NAMALWA (cell line): Measurements from ENCODE around the gene PLEKHG1.
A peak's percentile ranks its signal among the peaks of the same experiment; 100 is the strongest.

ENCODE experiments used
- DNase-seq: peaks from one replicate; pipeline ENCODE4 v3.0.0-alpha.2; 2015; ENCODE audit warnings: low spot score

PLEKHG1 gene

DNA sequence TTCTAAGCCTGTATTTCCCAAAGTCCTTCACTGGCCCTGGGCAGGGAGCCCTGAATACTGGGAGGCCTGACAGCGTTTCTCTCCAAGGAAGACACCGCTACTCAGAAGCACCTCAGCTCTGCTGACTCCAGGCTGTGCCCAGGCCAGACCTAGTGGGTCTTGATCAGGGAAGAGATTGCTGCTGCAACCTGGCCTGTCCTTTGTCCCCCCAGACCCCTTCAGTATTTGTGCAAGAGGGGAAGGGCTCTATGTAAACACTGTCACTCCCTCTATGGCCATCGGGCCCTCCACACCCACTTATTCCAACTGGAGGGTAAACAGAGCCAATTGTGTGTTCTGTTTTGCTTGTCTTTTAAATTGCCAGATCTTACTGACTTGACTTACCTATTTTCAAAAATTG is 20.6 kb downstream of the PLEKHG1 start:
- no peak for DNase-seq

DNA sequence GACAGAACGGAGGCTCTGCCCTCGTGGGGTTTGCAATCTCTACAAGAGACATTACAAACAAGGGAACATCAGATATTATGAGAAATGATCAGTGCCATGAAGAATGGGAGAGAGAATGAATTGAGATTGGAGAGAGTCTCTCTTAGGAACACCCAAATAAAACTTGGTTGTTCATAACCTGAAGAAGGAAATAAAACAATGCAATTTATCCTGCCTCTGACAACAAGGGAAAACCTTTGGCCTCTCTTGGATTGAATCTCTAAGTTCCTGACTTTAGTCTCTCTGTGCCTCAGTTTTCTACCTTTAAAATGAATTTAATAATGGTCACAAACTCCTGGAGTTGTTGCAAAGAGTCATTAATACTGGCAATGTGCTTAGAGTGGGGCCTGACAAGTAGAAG is 21.1 kb downstream of the PLEKHG1 start:
- DNase-seq, result no peak

DNA sequence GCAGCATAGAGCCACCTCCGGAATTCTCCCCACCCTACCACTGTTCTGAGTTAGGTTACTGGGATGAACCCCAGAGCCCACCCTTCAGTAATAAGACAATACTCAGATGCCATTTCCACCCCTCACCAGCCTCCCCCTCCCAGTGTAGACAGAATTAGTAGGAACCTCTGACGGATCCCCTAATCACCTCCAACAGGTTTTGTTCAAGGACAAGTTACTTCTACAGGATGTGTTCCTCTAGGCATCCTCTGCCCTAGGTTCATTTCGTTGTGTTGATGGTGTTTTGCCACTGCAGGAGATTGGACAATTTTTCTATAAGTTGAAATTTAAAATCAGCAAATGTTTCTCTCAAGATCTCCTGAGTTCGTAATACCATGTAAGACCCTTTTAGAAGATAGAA is 22.8 kb downstream of the PLEKHG1 start:
- no peak for DNase-seq

DNA sequence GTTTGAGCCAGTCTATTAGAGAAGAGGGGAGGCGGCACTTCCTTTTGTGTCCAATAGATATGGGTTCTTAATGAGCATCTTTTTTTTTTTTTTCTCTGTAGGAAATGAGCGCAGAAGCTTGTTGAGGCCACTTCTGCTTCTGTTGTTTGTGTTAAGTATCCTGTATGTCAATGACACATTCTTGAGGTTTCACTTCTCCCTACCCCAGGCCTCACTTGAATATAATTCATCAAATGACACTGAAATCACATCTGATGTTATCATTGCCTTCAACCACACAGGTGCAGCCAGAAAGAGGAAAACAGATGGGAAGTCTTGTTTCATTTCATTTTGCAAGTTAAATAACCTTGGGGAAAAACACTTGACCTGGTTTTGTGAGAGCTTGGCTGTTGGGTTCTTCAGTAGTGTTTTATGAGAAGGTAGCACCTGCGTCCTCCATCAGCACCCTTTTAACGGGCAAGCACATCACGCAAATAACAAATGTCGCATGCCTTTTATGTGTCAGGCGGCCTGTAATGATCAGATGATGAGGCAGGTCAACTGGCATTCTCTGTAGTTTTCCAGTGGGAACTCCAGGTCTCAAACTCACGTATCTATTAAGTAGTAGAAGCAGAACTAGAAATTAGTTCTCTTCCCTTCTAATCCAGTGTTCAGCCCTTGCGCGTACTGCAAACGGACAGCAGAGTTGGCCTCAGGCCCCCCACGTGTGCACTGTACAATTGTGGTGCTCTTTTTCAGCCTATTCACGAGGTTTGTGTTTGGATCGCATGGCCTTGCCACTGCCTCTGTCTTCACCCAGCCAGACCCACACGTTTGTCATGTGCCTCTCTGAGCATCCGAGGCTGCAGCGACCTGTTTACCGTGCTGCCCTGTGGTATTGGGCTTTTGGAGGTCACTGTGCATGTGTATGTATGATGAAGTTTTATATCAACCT is 23.5 kb downstream of the PLEKHG1 start:
- DNase-seq, result peak; percentile 99

DNA sequence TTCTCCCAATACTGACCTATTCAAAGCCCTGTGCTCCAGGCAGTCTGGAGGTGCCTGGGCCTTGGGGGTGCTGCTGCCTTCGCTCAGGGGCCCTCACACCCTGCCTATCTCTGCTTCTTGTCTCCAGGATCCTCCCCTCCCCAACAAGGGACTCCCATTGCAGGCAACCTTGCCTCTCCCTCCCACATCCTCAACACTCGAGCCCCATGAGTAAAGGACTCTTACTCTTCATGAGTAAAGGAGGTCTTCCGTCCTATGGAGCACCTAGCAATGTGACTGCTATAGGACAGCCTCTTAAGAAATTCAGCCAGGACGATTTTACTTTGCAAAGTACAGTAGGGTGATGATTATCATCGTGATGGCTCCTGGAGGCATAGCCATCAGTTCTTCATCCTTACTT is 24.5 kb downstream of the PLEKHG1 start:
- peak; percentile 56 for DNase-seq

DNA sequence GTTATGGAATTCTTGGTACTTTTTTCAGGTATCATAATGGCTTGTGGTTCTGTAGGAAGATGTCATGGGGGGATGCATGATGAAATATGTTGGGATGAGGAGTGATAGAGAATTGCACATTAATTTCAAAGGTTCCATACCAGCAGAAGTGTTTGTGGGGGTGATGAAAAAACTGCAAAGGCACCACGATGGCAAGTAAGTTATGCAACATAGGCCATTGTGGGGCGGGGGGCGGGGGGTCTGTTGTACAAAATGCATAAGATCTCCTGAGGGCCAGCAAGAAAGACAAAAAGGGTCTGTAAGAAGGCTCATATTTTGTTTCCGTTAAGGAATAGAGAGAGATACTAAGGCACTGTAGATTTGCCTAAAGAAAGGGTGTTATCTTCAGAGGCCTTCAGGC is 26.2 kb downstream of the PLEKHG1 start:
- no peak for DNase-seq

DNA sequence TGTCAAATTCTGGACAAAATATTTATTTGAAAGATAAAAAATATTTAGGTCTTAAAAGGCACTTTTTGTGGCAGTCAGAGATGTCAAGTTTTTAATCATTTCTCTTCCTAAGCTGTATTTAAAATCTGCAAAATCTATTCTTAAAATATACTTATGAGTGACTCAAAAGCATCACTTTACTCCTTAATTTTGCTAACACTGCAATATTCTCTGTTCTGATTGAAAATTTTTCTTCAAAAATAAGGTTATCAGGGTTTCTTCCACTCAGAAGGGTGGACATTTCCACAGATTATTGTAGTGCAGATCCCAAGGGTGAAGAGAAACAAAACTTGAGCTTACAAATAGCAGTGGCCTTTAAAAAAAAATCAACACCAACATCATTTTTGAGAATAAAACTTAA is 27.5 kb downstream of the PLEKHG1 start:
- DNase-seq, result no peak

DNA sequence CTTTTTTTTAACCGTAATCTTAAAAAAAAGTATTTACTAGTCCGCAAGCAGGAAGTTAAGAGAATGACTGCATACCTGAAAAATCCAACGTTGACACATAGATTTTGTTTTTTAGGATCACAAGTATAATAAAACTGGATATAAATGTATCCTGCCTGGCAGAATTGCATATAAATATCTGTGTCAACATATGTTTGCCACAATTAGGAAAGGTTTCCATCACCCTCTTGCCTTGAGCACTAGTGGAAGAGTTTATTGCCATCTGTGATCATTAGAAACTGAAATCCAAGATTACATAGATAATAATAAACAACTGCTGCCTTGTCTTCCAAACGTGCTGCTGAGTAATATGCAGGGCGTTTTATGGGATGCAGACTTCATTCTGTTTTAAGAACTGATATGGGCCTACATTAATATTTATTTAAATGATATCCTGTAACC is 27.9 kb downstream of the PLEKHG1 start:
- no peak for DNase-seq

DNA sequence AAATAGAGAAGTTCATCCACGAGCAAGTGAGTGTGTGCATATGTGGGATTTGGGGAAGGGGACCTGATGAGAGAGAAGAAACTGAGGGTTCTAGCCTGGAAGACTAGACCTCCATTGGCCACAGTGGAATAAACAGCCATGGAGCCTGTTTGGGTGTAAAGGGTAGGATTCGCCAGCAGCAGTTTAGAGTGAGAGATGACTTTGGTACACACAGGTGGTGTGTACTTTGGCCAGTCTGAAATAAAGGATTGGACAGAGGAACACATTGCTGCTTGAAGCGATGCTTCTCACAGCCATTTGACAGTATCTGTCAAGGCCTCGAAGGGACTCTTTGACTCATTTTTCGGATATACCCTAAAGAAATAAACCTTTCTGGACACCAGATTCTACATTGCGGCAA is 29.2 kb downstream of the PLEKHG1 start:
- DNase-seq, result no peak

DNA sequence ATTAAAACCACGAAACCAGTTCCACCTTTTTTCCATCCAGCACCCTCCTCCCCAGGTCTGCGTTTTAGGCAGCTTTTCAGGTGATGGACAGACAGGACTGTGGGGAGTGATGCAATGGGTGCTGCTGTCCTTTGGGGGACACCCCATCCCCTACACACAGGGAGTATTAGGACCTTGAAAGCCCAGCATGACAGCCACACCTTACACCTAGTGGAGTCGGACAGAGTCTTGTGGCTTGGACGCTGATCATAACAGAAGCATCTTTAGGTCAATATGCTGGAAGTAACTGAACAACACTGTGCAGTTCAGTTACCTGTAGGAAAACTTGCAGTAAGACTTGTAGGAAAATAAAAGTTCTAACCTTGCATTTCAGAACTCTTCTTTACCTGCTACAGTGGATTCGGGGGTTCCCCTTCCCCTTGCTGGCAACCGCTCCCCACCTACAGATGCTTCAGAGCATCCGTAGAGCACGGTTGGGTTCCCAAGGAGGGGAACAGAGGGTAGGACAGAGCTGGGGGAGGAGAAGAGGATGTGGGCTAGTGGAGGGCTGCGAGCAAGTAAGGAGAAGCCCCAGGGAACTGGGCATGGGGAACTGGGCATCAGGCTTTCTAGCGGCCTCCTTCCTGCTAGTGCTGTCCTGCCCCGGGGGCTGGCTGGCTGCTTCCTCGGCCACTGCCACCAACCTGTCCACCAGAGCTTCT is 31.7 kb downstream of the PLEKHG1 start:
- peak; percentile 46 for DNase-seq

DNA sequence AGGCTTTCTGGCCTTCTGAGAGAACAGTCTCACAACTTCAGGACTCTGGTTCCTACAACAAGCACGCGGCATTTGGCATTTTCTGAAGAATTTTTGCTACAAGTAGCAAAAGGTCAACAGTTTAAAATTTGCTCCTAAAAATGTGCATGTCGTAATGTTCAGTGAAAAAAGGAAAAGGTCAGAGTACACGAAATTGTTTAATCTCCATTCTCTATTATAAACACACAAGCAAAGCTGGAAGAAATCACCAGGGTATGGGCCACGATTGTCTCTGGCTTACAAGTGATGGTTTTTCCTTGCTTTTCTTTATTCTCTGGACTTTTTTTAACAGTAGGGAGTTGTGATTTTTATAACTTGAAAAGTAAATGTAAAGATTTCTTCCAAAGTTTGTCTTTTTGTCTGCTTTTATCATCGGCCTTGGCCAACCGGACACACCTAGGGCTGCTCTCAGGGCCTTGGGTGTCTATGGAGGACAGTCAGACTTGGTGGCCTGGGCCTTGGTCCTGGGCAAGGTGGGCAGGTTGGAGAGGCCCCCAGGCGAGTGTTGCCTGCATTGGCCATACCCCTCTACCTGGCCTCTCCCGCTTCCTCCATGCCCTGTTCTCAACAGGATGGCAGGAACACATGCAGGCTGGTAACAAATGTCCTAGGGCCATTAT is 32.4 kb downstream of the PLEKHG1 start:
- no peak for DNase-seq

DNA sequence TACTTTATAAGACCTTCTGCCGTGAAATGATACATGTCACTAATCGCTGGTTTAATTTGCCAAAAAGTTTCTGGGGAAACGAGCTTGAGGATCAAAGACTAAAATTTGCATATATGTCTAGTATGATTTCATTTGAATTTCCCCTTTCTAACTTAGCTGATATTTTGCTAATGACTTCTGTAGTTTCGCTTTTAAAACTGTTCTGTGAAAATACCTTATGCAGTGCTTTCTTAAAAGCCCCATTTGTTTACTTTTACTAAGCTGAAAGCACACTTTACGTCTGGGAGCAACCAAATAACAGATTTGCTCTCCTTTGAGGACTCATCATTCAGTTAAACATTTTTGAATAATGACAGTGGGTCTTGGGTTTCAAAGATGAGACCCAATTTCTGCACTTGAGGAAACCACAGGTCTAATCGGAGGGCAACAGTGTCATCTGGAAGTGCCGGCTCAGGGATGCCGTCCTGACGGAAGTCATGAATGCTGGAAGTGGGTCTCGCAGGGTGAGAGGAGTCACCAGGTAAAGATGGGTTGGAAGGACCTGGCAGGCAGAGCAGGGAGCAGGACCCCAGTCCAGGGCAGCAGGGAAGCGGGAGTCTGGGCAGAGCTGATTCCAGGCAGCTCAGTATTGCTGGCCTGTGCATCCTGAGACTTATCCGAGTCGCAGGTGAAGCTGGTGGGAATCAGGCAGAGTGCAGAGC is 33.2 kb downstream of the PLEKHG1 start:
- peak; percentile 76 for DNase-seq

DNA sequence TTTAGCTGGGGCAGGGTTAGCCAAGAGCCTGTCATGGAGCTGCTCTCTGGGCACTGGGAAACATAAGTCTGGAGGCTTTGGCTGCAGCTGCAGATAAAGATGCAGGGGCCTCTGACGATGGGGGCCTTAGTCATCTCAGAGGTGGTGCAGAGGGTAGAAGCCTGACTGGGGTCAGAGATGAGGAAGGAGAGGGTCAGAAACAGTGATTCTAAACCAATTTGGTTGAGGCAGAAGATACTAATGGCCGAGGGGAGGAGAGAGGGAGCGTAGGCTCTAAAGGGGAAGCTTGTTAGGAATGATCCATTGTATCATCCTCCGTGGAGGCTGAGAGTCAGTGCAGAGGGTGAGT is 33.8 kb downstream of the PLEKHG1 start:
- DNase-seq, result peak; percentile 68

DNA sequence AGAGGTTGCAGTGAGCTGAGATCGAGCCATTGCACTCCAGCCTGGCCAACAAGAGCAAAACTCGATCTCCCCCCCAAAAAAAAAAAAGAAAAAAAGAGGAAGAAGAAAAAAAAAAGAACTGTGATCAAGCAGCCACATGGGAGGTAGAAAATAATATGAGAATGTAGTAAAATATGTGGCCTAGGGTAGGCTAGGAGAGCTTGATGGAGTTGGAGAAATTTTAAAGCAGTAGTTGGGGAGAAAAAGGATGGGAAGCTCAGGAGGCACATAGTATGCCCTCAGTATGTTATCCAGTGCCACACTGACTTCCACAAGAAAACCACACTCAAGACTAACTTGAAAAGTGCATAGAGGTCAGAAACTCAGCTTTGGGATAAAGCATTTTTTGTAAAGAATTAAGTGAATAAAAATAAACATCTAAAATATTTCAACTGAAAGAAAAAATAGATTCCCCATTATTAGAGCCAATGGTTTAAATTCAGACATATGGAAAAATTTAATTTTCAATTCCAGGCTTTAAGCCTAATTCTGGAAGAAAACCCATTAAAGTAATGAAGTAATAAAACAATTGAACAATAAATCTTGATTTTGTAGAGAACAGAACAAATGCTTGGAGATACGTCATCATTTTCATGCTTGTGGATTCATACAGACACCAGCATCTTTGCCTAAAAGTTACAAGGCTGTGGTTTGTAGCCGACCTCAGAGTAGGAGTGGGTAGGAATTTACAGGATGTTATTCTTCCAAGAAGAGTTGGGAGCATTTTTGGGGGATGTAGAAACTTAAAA is 34.7 kb downstream of the PLEKHG1 start:
- peak; percentile 50 for DNase-seq

DNA sequence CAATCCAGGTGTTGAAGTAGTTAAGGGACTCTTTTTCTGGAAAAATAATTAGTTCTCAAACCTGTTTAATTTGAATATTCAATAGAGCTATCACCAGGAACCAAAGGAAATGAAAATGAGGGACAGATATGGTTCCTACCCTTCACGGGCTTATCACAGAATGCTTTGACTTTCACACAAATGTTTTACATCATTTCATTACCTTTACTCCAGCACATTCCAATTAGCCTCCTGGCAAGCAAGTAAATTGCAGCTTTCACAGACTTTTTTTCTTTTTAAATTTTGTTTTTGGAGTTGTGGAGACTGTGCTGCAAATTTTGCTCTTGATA is 35.2 kb downstream of the PLEKHG1 start:
- DNase-seq, result peak; percentile 54

DNA sequence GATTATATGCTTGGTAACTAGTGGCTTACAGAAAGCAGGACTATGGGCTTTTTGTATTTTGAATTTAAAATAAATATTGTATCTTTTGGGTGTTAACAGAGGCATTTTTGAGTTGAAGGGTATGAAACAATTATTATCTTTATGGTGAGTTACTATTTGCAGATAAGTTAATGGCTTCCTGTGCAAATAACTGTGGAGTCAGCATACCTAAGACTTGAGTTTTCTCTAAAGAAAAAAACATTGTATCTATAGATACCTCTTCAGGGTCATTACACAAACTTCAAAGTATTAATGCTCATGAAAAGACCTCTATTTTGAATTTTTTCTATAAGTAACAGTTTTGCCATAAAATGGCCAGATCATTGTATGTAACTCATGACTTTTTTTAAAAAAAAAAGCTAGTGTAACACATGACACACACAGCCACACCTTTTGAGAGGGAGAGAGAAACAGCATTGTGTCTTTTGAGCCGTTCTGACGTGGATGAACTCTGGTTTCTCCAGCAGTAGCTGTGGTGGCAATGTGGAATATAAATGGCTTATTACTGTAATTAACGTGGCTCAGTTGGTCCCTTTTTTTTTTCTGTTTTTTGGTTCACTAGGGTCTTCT is 36.3 kb downstream of the PLEKHG1 start:
- DNase-seq, result peak; percentile 62

DNA sequence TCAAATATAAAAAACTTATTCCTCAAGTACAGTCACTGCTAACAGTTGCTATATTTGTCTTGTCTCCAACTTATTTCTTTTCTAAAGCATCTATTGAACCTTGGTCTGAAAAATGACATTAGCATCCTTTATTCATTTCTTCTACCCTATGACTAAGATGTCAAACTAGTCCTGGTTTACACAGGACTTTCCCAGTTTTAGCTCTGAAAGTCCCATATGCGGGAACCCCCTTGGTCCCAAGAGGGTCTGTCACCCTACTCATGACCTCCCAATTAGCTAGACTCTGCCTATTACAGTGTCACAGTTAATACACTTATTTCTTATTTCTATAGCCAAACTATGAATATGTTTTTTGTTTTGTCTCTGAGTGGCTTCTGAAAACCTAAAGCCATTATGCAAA is 37.1 kb downstream of the PLEKHG1 start:
- DNase-seq, result no peak

DNA sequence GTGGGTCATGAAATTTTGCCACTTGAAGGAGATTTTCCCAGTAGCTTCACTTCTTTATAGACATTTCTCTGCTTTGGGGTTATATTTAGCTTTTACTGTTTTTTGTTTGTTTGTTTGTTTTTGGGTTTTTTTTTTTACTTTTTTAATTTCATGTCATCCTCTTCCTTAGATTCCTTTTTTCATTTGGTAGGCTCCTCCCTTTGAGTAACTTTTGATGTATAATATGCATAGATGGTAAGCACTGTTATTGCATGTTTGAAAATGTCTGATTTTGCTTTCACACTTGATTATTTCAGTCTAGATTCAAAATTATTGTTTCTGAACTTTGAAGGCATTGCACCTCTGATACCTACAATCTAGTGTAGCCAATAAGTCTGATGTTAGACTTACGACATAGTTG is 37.6 kb downstream of the PLEKHG1 start:
- no peak for DNase-seq

DNA sequence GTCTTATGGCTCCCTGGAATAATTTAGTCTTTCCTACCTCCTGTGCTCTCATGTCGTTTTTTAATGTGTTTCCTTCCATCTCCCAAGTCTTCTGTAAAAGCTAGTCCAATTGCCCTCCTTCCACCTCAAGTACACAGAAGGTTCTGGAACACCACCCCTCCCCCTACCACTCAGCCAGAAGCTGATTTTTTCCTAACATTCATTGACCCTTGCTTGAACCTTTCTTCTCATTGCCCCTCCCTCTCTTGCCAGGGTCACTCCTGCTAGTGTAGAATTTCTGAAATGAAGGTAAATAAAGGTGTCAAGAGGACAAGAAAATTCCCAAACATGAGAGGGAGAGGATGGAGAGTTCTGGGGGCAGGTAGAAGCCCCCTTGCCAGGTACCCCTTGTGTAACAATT is 38.6 kb downstream of the PLEKHG1 start:
- no peak for DNase-seq

DNA sequence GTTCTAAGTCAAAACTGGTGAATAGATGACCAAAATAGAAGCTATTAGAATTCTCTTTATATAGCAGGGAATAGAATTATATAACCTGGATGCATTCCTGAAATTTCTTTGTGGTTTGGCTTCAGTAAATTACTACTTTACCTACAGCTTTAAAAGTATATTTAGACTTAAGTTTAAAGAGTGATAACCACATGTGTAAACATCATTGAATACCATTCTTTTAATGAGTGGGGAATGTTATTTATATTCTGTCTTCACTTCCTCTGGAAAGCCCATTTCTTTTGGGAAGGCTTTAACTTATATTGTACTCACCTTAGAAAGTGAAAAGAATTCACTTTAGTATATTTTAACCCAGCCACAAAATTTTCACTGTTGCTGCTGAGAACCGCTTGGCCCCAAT is 39.1 kb downstream of the PLEKHG1 start:
- no peak for DNase-seq

DNA sequence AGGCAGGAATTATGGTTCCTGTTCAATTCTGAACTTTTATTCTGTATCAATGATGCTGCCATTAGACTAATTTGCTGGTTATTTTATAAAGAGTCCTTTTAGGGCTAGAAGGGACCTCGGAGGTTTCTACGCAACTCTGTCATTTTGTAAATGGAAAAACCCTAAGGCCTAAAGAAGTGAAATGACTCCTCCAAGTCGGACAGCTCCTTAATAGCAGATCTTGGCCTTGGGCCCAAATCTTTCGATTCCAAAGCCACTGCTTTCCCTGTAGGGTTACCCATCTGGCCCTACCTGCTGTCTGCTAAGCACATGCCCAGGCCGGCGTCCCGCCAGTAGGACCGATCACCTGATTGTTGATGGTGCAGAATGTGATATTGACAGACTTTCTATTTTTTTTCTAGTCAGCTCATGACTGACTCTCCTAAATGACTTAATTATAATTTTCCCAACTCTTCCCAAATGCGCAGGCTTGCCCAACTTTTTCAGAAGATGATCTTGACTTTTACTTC is 40.2 kb downstream of the PLEKHG1 start:
- no peak for DNase-seq
